CD14-positive monocyte (primary cell): ENCODE measurements around the gene EFNA1. TPM values are rescaled to one million over a fixed set of nuclear protein-coding genes. Genes with fewer than 3 reads are reported as not detected.

Source experiments
- DNase-seq, 3 donors: peaks; one replicate each; pipeline ENCODE4 v3.0.0-alpha.2; 2011 to 2022
- H2AFZ ChIP-seq: 2 replicates; pipeline ENCODE4 v1.6.0; 2012; ENCODE audit warnings: mild to moderate bottlenecking, low read depth, low read length, inconsistent platforms; ENCODE audit not compliant: insufficient read depth, poor library complexity, severe bottlenecking
- H3K27ac ChIP-seq, 2 donors: 1 replicate in 1 of 2; 2 replicates in 1 of 2; pipeline ENCODE4 v1.5.1; 2012 to 2013; ENCODE audit warnings: low read length in 2 of 2, control low read depth in 1 of 2, inconsistent platforms in 1 of 2, low read depth in 1 of 2, mild to moderate bottlenecking in 1 of 2
- H3K27me3 ChIP-seq, 2 donors: one replicate each; pipeline versions ENCODE4 v1.6.0 to v1.6.1; 2011 to 2013; ENCODE audit warnings: low read length in 2 of 2; ENCODE audit not compliant: control insufficient read depth in 2 of 2, insufficient read depth in 2 of 2
- H3K36me3 ChIP-seq, 2 donors: replicated peaks in 1 of 2; 1 replicate in 1 of 2; 2 replicates in 1 of 2; pipeline versions ENCODE4 v1.5.1 to v1.6.1; 2012 to 2013; ENCODE audit warnings: low read length in 2 of 2, control low read depth in 1 of 2, inconsistent platforms in 1 of 2, mild to moderate bottlenecking in 1 of 2; ENCODE audit not compliant: insufficient read depth in 2 of 2, control insufficient read depth in 1 of 2
- H3K4me1 ChIP-seq, 2 donors: 1 replicate in 1 of 2; 2 replicates in 1 of 2; pipeline versions ENCODE4 v1.5.1 to v1.6.1; 2012 to 2013; ENCODE audit warnings: low read length in 2 of 2, control low read depth in 1 of 2, inconsistent platforms in 1 of 2, mild to moderate bottlenecking in 1 of 2, moderate library complexity in 1 of 2; ENCODE audit not compliant: insufficient read depth in 2 of 2, control insufficient read depth in 1 of 2
- H3K4me2 ChIP-seq: replicated peaks from 2 replicates; pipeline ENCODE3; 2012; ENCODE audit warnings: low read length, moderate library complexity, mild to moderate bottlenecking; ENCODE audit not compliant: poor library complexity, severe bottlenecking; ENCODE audit errors: extremely low read depth
- H3K4me3 ChIP-seq, 3 experiments: fragments of 200-600 bp in 1 of 3; sonication (generic) in 1 of 3; replicated peaks in 1 of 3; 1 replicate in 2 of 3; 2 replicates in 1 of 3; pipeline ENCODE4 v1.5.1; 2011 to 2013; ENCODE audit warnings: low read length in 3 of 3, mild to moderate bottlenecking in 3 of 3, control low read depth in 2 of 3, low read depth in 2 of 3, inconsistent platforms in 1 of 3, moderate library complexity in 1 of 3
- H3K79me2 ChIP-seq: 2 replicates; pipeline ENCODE4 v1.6.0; 2012; ENCODE audit warnings: mild to moderate bottlenecking, control low read depth, inconsistent platforms, low read length, moderate library complexity; ENCODE audit not compliant: insufficient read depth
- H3K9ac ChIP-seq: 2 replicates; pipeline ENCODE4 v1.6.0; 2017; ENCODE audit warnings: low read length, mild to moderate bottlenecking; ENCODE audit not compliant: insufficient read depth, poor library complexity, severe bottlenecking
- H3K9me3 ChIP-seq, 2 donors: replicated peaks in 1 of 2; 1 replicate in 1 of 2; 2 replicates in 1 of 2; pipeline versions ENCODE4 v1.5.1 to v1.6.1; 2012 to 2013; ENCODE audit warnings: low read length in 2 of 2, control low read depth in 1 of 2; ENCODE audit not compliant: control insufficient read depth in 1 of 2, insufficient read depth in 1 of 2
- H4K20me1 ChIP-seq: 2 replicates; pipeline ENCODE4 v1.6.0; 2012; ENCODE audit warnings: mild to moderate bottlenecking, low read length, control low read depth, moderate library complexity; ENCODE audit not compliant: insufficient read depth
- H3K27ac Mint-ChIP-seq, 7 donors: one replicate each; pipeline ENCODE4 v1.8.0; 2020; ENCODE audit warnings: mild to moderate bottlenecking in 7 of 7, mixed read lengths in 7 of 7, moderate library complexity in 6 of 7, inconsistent platforms in 2 of 7
- H3K27me3 Mint-ChIP-seq, 3 donors: one replicate each; pipeline ENCODE4 v1.8.0; 2021 to 2022; ENCODE audit warnings: low read depth in 3 of 3, mild to moderate bottlenecking in 3 of 3, mixed read lengths in 3 of 3, moderate library complexity in 3 of 3, inconsistent platforms in 1 of 3
- H3K36me3 Mint-ChIP-seq, 2 donors: one replicate each; pipeline ENCODE4 v1.8.0; 2020; ENCODE audit warnings: mixed read lengths in 2 of 2, inconsistent platforms in 1 of 2, mild to moderate bottlenecking in 1 of 2
- H3K4me1 Mint-ChIP-seq: one replicate; pipeline ENCODE4 v1.8.0; 2020; ENCODE audit warnings: mild to moderate bottlenecking, mixed read lengths
- H3K4me3 Mint-ChIP-seq, 2 donors: one replicate each; pipeline ENCODE4 v1.8.0; 2020; ENCODE audit warnings: mild to moderate bottlenecking in 2 of 2, mixed read lengths in 2 of 2, moderate library complexity in 1 of 2
- H3K9me3 Mint-ChIP-seq, 7 donors: one replicate each; pipeline ENCODE4 v1.8.0; 2020 to 2022; ENCODE audit warnings: mixed read lengths in 7 of 7, mild to moderate bottlenecking in 6 of 7, moderate library complexity in 6 of 7, inconsistent platforms in 2 of 7
- WGBS: methylation state at CpG from one replicate; pipeline ENCODE4 v1.1.5; 2013; ENCODE audit warnings: missing lambda C conversion rate; ENCODE audit not compliant: insufficient coverage; 5-methylcytosine and 5-hydroxymethylcytosine counted together
- intact Hi-C, 2 donors: fragments of 100-400 bp; cut with micrococcal nuclease; formaldehyde crosslinking; loops; one replicate each; pipeline versions ENCODE4 v1.15.0 to v1.15.1; 2023
- polyA plus RNA-seq, 3 donors: library from polyadenylated mRNA; depleted of rRNA in 1 of 3; unstranded in 2 of 3; stranded (reverse) in 1 of 3; fragments of 300-500 nt in 2 of 3; fragments of >200 nt in 1 of 3; fragmentation: Illumina TruSeq in 2 of 3; gene quantifications; 1 replicate in 2 of 3; 2 replicates in 1 of 3; pipeline ENCODE4 v1.2.3, GENCODE V29; 2012 to 2021
- TF ChIP-seq, protein P1 (sequence below): fragments of 200-600 bp; IDR thresholded peaks from one replicate; pipeline ENCODE4 v1.8.0; 2022; ENCODE audit warnings: antibody characterized with exemption, mild to moderate bottlenecking

EFNA1 gene
- polyA plus RNA-seq, 3 donors, result 1.2 TPM; not detected in 2

DNA sequence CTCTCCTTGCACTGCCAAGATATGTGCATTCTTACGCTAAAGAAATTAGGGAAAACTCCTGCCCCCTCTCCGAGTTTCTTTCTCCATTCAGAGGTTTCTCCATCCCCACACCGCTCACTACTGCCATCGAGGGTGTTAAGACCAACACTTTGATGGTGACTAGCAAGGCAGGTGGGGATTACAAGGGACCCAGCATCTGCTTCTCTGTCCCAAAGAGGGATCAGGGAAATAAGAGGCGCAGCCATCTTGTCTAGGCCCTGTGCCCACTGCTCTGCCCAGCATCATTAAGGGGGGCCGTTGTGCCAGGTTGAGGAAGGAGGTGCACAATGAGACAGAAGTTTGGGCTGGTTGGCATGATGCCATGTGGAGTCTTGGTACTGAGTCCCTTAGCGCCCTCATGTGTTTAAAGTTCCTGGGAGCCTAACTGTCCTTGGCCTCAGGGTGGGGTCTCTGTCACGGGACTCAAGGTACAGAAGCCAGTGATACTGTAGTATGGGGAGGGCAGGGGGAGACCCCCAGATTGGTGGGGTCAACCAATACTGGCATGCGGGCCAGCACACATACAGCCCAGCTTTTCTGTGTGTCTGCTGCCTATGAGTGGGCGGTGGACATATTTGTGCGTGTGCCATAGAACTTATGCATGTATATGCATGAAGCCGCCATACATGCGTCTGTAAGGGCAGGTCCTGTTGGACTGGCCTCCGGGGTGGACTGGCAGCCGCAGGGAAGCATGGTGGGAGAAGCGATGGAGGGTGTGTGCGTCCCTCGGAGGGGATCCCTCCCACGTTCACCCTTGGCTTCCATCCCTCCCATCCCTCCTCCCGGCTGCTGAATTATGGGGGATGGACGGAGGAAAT lies 43.6 kb upstream of the EFNA1 start:
- H3K4me1 Mint-ChIP-seq, result peaks cover 48% of the 10 kb centered on the region
- peak in 2 of 3 donors; percentile 36 to 50 for DNase-seq
- H3K4me3 Mint-ChIP-seq, result peak overlapping the region; percentile 95 to 97
- H3K4me1 ChIP-seq, result peaks cover 58 to 68% of the 10 kb centered on the region in 2 donors
- WGBS, result 38% methylated on average over 10 of the region's 21 CpGs
- no peaks in the 10 kb centered on the region for H3K79me2 ChIP-seq
- TF ChIP-seq, protein P1, sequence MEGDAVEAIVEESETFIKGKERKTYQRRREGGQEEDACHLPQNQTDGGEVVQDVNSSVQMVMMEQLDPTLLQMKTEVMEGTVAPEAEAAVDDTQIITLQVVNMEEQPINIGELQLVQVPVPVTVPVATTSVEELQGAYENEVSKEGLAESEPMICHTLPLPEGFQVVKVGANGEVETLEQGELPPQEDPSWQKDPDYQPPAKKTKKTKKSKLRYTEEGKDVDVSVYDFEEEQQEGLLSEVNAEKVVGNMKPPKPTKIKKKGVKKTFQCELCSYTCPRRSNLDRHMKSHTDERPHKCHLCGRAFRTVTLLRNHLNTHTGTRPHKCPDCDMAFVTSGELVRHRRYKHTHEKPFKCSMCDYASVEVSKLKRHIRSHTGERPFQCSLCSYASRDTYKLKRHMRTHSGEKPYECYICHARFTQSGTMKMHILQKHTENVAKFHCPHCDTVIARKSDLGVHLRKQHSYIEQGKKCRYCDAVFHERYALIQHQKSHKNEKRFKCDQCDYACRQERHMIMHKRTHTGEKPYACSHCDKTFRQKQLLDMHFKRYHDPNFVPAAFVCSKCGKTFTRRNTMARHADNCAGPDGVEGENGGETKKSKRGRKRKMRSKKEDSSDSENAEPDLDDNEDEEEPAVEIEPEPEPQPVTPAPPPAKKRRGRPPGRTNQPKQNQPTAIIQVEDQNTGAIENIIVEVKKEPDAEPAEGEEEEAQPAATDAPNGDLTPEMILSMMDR, result no peak
- H4K20me1 ChIP-seq, result peaks cover 47% of the 10 kb centered on the region
- H3K27ac Mint-ChIP-seq, result peak overlapping the region in 2 of 7 donors; percentile 46 to 68
- peaks cover 0 to 37% (median 15%) of the 10 kb centered on the region in 7 donors for H3K9me3 Mint-ChIP-seq
- intact Hi-C loops, result loop anchor here in 1 of 2 donors (1.0 to 10.0 kb wide), 2 partner anchors 21 to 529 kb away; partner anchors contain the start of genes EFNA4 and UBE2Q1
- H3K4me3 ChIP-seq, result peak overlapping the region in 2 of 3 experiments; percentile 75 to 96
- peak overlapping the region; percentile 94 for H3K4me2 ChIP-seq
- H3K36me3 ChIP-seq, result no peaks in the 10 kb centered on the region
- peaks cover 44 to 54% (median 52%) of the 10 kb centered on the region in 3 donors for H3K27me3 Mint-ChIP-seq
- H3K27ac ChIP-seq, result no peak overlapping the region
- no peak overlapping the region for H3K9ac ChIP-seq
- peaks cover 17 to 18% of the 10 kb centered on the region in 2 donors for H3K36me3 Mint-ChIP-seq
- peaks cover 45 to 52% of the 10 kb centered on the region in 2 donors for H3K27me3 ChIP-seq
- peaks cover 0 to 16% of the 10 kb centered on the region in 2 donors for H3K9me3 ChIP-seq
- peak overlapping the region; percentile 95 for H2AFZ ChIP-seq

DNA sequence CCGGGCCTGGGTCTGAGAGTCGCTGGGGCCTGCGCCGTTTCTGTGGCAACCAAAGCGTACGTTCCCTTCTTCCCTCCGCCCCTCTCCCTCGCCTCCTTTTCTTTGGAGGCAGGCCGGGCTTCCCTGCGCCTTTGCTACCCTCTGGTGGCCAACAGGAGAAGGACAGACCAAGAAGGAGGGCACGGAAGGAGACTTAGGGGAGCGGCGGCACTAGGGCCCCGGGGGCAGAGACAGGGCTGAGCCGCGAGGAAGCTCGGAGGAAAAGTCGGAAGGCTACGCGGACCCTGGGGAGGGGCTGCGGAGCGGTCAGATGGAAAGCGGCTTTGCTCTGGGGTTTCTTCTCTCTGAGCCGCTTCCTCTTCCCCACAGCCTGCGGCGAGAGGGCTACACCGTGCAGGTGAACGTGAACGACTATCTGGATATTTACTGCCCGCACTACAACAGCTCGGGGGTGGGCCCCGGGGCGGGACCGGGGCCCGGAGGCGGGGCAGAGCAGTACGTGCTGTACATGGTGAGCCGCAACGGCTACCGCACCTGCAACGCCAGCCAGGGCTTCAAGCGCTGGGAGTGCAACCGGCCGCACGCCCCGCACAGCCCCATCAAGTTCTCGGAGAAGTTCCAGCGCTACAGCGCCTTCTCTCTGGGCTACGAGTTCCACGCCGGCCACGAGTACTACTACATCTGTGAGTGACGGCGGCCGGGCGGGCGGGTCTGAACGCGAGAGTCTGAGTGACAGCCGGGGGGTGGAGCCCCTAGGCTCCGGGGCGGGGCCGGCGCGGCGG lies 42.8 kb upstream of the EFNA1 start:
- Mint-ChIP-seq H3K27ac (peak overlapping the region; percentile 92 to 98 (median 98)), H3K27me3 (peaks cover 35 to 46% (median 44%) of the 10 kb centered on the region in 3 donors), H3K4me3 (peak overlapping the region; percentile 95 to 97), H3K4me1 (peaks cover 40% of the 10 kb centered on the region), H3K9me3 (peaks cover 0 to 29% (median 9%) of the 10 kb centered on the region in 7 donors), H3K36me3 (peaks cover 9 to 10% of the 10 kb centered on the region in 2 donors)
- H2AFZ ChIP-seq, result peak overlapping the region; percentile 95
- WGBS, result under 1% methylated on average over 64 of the region's 67 CpGs
- peak; percentile 84 to 88 (median 86) for DNase-seq
- peaks cover 41% of the 10 kb centered on the region for H4K20me1 ChIP-seq
- H3K4me1 ChIP-seq, result peaks cover 50 to 59% of the 10 kb centered on the region in 2 donors
- H3K27ac ChIP-seq, result peak overlapping the region; percentile 71 to 77
- H3K4me2 ChIP-seq, result peak overlapping the region; percentile 94
- TF ChIP-seq, protein P1, result peak; percentile 93
- peak overlapping the region; percentile 66 for H3K9ac ChIP-seq
- H3K4me3 ChIP-seq, result peak overlapping the region; percentile 67 to 96 (median 75)
- H3K27me3 ChIP-seq, result peaks cover 37 to 45% of the 10 kb centered on the region in 2 donors
- intact Hi-C loops, result loop anchor here in 1 of 2 donors (1.0 to 10.0 kb wide), 4 partner anchors 22 to 530 kb away; partner anchors contain the start of genes ADAM15, EFNA4 and UBE2Q1
- no peaks in the 10 kb centered on the region for H3K36me3 ChIP-seq
- no peaks in the 10 kb centered on the region for H3K79me2 ChIP-seq
- H3K9me3 ChIP-seq, result peaks cover 0 to 16% of the 10 kb centered on the region in 2 donors
